Activated CD4-positive, alpha-beta T cell treated with anti-CD3 and anti-CD28 coated beads, Interleukin-2, Interleukin-6, amounts not matched to agents 100 ng/mL and 50 ng/mL, durations not matched to agents 16 hours and 8 hours (primary cell): ENCODE measurements around the gene PDK2.

Experiments
- DNase-seq: peaks from one replicate; pipeline ENCODE4 v3.0.0-alpha.2; 2020

The PDK2 gene

DNA sequence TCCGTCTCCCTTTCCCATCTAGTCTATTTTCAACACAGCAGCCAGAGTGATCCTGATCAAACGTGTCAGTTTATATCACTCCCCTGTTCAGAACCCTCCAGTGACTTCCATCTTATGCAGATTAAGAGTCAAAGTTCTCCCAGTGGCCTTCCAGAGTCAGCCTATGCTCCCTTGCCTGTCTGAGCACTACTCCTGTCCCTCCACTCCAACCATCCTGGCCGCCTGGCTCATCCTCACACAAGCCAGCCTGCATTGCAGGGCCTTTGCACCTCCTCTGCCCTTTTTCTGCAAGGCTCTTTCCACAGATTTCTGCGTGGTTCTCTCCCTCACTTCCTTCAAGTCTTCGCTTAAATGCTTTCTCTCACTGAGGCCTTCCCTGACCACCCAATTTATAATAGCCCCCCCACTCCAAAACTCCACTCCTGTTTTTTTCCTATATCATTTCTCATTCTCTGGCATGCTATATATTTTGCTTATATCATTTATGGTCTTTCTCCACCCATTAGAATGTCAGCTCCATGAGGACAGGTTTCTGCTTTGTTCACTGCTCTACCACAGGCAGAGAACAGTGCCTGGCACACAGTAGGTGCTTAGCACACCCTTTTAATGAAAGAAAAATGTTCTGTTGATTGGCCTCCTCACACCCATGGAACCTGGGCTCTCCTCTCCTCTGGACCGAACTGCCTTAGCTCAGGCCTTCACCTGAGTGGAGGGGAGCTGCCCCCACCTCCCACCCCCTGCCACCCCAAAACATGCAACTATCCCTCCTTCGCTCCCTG lies 25.5 kb downstream of the PDK2 start:
- no peak for DNase-seq

DNA sequence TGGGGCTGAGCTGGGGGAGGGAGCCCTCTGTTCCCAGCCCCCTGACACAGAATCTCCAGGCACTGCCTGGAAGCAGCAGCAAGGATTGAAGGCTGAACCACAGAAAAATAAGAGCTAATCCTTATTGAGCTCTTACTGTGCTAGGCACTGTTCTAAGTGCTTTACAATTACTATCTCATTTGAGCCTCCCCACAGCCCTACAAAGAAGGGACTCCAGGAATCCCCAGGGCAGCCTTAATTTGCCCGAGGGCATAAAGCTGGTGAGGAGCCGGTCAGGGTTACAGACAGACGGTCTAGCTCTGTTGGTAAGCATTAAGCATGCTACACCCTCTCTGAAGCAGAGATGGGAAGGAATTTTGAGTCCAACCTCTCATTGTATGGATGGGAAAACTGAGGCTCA lies 27.8 kb downstream of the PDK2 start:
- no peak for DNase-seq

GRCh38 chr17:50123649-50124349 lies 28.6 kb downstream of the PDK2 start:
- DNase-seq = no peak

GRCh38 chr17:50125420-50125997 lies 30.4 kb downstream of the PDK2 start:
- no peak for DNase-seq

- DNase-seq = no peak
Observed at GRCh38 chr17:50127697-50128361, 32.7 kb downstream of the PDK2 start.

- no peak for DNase-seq
Observed at GRCh38 chr17:50128441-50129352, 33.5 kb downstream of the PDK2 start.

DNA sequence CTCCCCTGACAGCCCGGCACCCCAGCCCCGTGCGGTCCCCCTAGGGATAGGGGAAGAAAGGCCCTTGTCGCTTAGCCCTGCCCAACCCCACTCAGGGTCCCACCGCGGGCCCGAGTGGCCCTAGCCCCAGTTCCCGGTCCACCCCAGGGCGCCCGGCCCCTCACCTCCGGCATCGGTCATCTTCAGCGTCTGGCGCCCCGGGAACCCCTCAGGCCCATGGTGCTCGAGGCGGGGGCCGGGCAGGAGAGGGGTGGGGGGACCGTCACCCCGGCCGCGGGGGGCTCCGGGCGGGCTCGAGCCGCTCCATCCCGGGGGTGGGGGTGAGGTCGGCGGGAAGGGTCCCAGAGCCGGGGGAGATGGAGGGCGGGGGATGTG lies 34.2 kb downstream of the PDK2 start:
- no peak for DNase-seq

DNA sequence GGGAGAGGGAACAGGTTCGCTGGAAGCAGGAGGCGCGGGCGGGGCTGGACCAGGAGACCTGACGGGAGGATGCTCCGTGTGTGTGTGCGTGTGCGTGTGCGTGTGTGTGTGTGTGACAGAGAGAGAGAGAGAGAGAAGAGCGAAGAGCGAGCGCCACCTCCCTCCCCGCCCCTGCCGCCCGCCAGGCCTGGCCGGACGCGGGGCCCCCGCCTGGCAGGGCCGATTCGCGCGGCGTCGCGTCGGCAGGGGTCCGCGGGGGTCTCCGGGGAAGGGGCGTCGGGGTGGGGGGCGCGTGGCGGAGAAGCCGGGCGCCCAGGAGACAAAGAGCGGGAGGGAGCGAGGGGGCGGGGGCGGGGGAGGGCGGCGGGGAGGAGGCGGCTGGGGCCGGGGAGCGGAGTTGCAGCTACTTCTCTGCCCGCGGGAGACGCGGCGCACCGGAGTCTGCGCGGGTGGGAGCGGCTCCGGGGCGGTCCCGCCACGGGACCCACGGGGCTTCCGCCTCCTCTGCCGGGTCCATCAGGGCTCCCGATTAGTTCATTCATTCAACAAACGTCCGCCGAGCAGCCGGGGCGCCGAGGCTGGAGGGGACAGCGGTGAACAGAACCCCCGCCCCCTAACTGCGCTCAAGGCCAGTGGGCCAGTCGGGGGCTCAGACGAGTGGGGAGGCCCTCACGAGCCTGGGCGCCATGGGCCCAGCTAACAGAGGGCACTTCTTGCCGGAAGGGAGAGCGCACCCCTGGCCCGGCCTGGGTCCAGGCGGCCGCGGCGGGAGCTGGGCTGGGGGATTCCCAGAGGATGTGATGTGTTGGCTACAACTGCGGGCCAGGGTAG lies 34.8 kb downstream of the PDK2 start, which contains the start of gene SAMD14:
Gene SAMD14 (minus strand): TSS at position 433 of the 831 bp plus-strand sequence. CDS start 5,201 bp downstream, outside the sequence.
- DNase-seq = peak; percentile 21

DNA sequence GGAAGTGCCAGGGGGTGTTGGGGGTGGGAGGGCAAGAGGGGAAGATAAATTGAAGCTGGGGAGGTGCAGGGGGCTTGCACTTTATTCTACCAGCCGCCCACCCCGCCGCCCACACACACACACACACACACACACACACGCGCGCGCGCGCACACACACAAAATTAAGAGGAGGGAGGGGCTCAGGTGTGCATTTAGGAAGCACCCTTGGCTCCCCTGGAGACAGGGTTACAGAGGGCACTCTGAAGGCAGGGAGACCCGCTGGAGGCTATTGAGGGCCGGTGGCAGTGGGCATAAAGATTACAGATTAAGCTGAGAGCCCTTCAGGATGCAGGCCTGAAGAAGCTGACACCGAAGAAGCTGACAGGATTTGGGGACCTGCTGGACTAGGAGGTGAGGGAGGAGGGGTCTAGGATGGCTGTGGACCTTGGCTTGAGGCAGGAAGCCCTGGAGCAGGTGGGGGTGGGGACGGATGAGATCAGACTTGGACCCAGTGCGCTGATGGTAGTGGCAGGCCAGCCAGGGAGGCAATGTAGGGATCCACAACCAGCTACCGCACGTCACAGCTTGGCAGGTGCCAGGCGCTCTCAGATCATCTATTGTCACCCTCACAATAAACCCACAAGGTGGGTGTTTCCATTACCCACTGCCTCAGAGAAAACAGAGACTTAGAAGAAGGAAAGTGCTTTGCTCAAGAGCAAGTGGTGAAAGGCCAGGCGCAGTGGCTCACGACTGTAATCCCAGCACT lies 35.6 kb downstream of the PDK2 start:
- no peak for DNase-seq

GRCh38 chr17:50132104-50132794 lies 37.1 kb downstream of the PDK2 start:
- DNase-seq = no peak

GRCh38 chr17:50133028-50133768 lies 38.0 kb downstream of the PDK2 start:
- DNase-seq = no peak

DNA sequence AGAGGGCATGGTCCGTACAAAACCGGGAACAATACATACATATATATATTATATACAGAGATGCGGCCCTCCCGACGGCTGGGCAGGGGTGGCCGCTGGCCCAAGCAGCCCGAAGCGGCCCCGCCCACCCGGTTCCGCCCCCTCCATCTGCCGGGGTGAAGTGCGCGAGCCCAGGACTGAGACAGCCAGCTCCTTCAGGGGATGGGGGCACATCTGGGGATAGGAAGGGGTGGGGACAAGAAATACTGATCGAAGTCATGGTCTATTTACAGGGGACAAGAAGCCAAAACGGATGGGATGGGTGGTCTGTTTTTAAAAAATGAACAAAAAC lies 38.6 kb downstream of the PDK2 start:
- DNase-seq = no peak

GRCh38 chr17:50134206-50135110 lies 39.3 kb downstream of the PDK2 start:
- DNase-seq = no peak

GRCh38 chr17:50135316-50136095 lies 40.4 kb downstream of the PDK2 start:
- DNase-seq = no peak

DNA sequence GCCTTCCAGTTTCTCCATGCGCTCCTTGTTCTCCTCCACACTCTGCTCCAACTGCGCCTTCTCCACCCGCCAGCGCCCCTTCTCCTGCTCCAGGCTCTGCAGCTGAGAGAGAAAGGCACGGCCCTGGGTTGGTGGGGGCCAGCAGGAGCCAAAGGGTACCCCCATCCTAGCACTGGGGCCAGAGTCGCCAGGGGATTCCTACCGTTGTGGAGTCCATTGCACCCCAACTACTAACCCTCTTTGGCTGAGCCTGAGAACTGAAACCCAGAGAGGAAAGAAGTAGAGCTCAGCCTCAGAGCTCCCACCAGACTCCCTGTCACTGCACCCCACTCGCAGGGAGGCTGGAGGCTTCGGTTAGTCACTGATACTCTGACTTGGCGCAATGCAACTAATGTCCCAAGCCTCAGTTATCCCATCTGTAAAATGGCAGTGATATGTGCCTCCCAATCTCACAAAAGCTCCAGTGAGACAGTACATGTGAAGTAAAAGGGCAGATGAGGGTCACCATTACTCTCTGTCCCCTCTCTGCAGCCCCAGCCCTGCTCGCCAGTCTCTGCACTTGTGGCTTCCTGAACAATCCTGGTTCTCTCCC lies 41.0 kb downstream of the PDK2 start:
- no peak for DNase-seq

- DNase-seq = no peak
Observed at GRCh38 chr17:50137042-50137441, 41.9 kb downstream of the PDK2 start.

GRCh38 chr17:50139185-50139783 lies 44.1 kb downstream of the PDK2 start:
- DNase-seq = no peak
